Activated naive CD4-positive, alpha-beta T cell treated with Interleukin-2 at 50 U/mL for 16 hours (primary cell): ENCODE measurements around the gene UBASH3B.

Experiments used
- DNase-seq: peaks from one replicate; pipeline ENCODE4 v3.0.0-alpha.2; 2020

The UBASH3B gene

GRCh38 chr11:122681070-122681469 lies 25.5 kb downstream of the UBASH3B start:
- DNase-seq: no peak

GRCh38 chr11:122681735-122682134 lies 26.2 kb downstream of the UBASH3B start:
- DNase-seq: no peak

- DNase-seq: no peak
These were observed 26.9 kb downstream of the UBASH3B start for GRCh38 chr11:122682464-122682863.

GRCh38 chr11:122685041-122685440 lies 29.5 kb downstream of the UBASH3B start:
- no peak for DNase-seq

GRCh38 chr11:122686111-122686510 lies 30.6 kb downstream of the UBASH3B start:
- no peak for DNase-seq

GRCh38 chr11:122690384-122690783 lies 34.9 kb downstream of the UBASH3B start:
- DNase-seq: no peak

GRCh38 chr11:122690801-122691548 lies 35.5 kb downstream of the UBASH3B start:
- DNase-seq: no peak

- DNase-seq: no peak
These were observed 36.1 kb downstream of the UBASH3B start for GRCh38 chr11:122691549-122692150.

GRCh38 chr11:122692444-122692843 lies 36.9 kb downstream of the UBASH3B start:
- DNase-seq: no peak

- DNase-seq: no peak
These were observed 39.6 kb downstream of the UBASH3B start for GRCh38 chr11:122695076-122695615.

- peak; percentile 78 for DNase-seq
These were observed 41.1 kb downstream of the UBASH3B start for GRCh38 chr11:122696662-122697061.

GRCh38 chr11:122697636-122698167 lies 42.2 kb downstream of the UBASH3B start:
- DNase-seq: peak; percentile 31

- DNase-seq: no peak
These were observed 42.9 kb downstream of the UBASH3B start for GRCh38 chr11:122698392-122698791.

- DNase-seq: no peak
These were observed 45.1 kb downstream of the UBASH3B start for GRCh38 chr11:122700666-122701065.

- no peak for DNase-seq
These were observed 45.6 kb downstream of the UBASH3B start for GRCh38 chr11:122701143-122701542.

GRCh38 chr11:122703541-122704272 lies 48.2 kb downstream of the UBASH3B start:
- DNase-seq: peak; percentile 60

- no peak for DNase-seq
These were observed 49.9 kb downstream of the UBASH3B start for GRCh38 chr11:122705396-122705795.

GRCh38 chr11:122706291-122707088 lies 51.0 kb downstream of the UBASH3B start:
- DNase-seq: no peak

GRCh38 chr11:122707111-122707510 lies 51.6 kb downstream of the UBASH3B start:
- DNase-seq: no peak

- no peak for DNase-seq
These were observed 52.4 kb downstream of the UBASH3B start for GRCh38 chr11:122707901-122708300.

- DNase-seq: no peak
These were observed 53.7 kb downstream of the UBASH3B start for GRCh38 chr11:122709039-122709760.

- no peak for DNase-seq
These were observed 55.8 kb downstream of the UBASH3B start for GRCh38 chr11:122711362-122711761.
